ENCODE results near the gene RTKN.

DNA sequence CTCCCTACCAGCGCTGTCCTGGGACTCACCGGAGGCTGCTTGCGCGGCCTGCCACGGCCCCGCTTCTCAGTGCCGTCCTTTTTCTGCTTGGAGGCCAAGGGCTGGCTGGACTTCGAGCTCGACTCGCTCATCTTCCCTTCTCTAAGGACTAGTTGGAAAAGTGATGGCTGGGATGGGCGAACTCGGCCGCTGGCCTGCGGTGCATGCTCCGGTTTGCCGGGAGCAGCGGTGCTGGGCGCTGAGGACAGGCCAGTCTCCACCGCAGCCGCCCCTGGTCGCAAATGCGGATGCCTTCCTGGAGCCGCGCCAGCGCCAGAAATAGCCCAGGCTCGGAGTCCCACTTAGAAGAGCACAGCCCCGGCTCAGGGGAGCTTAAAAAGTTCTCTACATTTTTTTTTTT, 23.4 kb downstream of the RTKN start:
- TF ChIP-seq EZH2 (IDR thresholded peaks at IDR 0.05; ENCODE audit: insufficient read depth, poor library complexity, severe bottlenecking) = no peak
- no peak for TF ChIP-seq EZH2phosphoT487 (IDR thresholded peaks at IDR 0.05; ENCODE audit: insufficient read depth, low read depth)
